ENCODE measurements around the gene SLC1A7. TPM values are rescaled to one million over a fixed set of nuclear protein-coding genes. Genes with fewer than 3 reads are reported as not detected.

Gene SLC1A7
- total RNA-seq, 1 donor from 2014 or later = not detected

- H3K4me1 ChIP-seq (ENCODE audit: control insufficient read depth in 3 of 3, insufficient read depth in 3 of 3, low read length in 3 of 3) = peaks cover 0 to 4% (median 0%) of the 10 kb centered on the region in 3 donors
- no peaks in the 10 kb centered on the region for H3K36me3 ChIP-seq (ENCODE audit: control insufficient read depth in 3 of 3, insufficient read depth in 3 of 3, low read length in 3 of 3)
- H3K4me3 ChIP-seq (ENCODE audit: low read length in 3 of 3) = no peak overlapping the region
- H3K9me3 ChIP-seq (ENCODE audit: control insufficient read depth in 3 of 3, low read length in 3 of 3) = no peaks in the 10 kb centered on the region
- no peak overlapping the region for H3K9ac ChIP-seq (ENCODE audit: low read depth in 1 of 3, low read length in 3 of 3)
- no peak overlapping the region for H3K27ac ChIP-seq (ENCODE audit: low read depth, low read length)
- H3K27me3 ChIP-seq (ENCODE audit: control insufficient read depth in 3 of 3, insufficient read depth in 3 of 3, low read length in 3 of 3) = peaks cover 0 to 3% (median 0%) of the 10 kb centered on the region in 3 donors
Measured at GRCh38 chr1:53162621-53163020, 20.2 kb upstream of the SLC1A7 start.

DNA sequence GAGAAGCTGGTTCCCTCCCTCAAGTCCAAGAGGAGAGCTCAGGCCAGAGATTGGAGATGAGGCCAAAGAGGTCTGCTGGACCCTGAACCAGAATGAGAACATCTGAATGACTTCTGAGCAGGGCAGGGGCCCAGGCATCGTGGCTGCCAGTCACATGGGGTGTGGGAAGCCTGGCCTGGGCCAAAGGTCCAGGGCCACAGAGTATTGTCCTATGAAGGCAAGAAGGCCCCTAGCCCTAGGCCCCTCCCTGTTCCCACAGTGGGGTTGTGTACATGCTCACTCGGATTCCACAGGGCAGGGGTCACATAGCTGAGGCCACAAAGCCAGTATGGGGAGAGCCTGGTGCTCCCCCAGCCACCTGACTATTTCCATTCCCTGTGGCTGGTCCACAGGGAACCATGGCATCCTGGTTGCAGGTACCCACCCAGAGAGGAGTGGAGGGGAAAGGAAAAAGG lies 18.5 kb upstream of the SLC1A7 start:
- Histone ChIP-seq H3K4me3 (ENCODE audit: low read length in 3 of 3) (no peak overlapping the region), H3K9ac (ENCODE audit: low read depth in 1 of 3, low read length in 3 of 3) (no peak overlapping the region), H3K9me3 (ENCODE audit: control insufficient read depth in 3 of 3, low read length in 3 of 3) (no peaks in the 10 kb centered on the region), H3K4me1 (ENCODE audit: control insufficient read depth in 3 of 3, insufficient read depth in 3 of 3, low read length in 3 of 3) (no peaks in the 10 kb centered on the region), H3K27ac (ENCODE audit: low read depth, low read length) (no peak overlapping the region), H3K36me3 (ENCODE audit: control insufficient read depth in 3 of 3, insufficient read depth in 3 of 3, low read length in 3 of 3) (no peaks in the 10 kb centered on the region), H3K27me3 (ENCODE audit: control insufficient read depth in 3 of 3, insufficient read depth in 3 of 3, low read length in 3 of 3) (peaks cover 0 to 3% (median 0%) of the 10 kb centered on the region in 3 donors)

GRCh38 chr1:53158900-53159299 lies 16.5 kb upstream of the SLC1A7 start:
- Histone ChIP-seq H3K27ac (ENCODE audit: low read depth, low read length) (no peak overlapping the region), H3K36me3 (ENCODE audit: control insufficient read depth in 3 of 3, insufficient read depth in 3 of 3, low read length in 3 of 3) (no peaks in the 10 kb centered on the region), H3K9me3 (ENCODE audit: control insufficient read depth in 3 of 3, low read length in 3 of 3) (no peaks in the 10 kb centered on the region), H3K9ac (ENCODE audit: low read depth in 1 of 3, low read length in 3 of 3) (no peak overlapping the region), H3K4me3 (ENCODE audit: low read length in 3 of 3) (no peak overlapping the region), H3K27me3 (ENCODE audit: control insufficient read depth in 3 of 3, insufficient read depth in 3 of 3, low read length in 3 of 3) (no peaks in the 10 kb centered on the region), H3K4me1 (ENCODE audit: control insufficient read depth in 3 of 3, insufficient read depth in 3 of 3, low read length in 3 of 3) (no peaks in the 10 kb centered on the region)

- Histone ChIP-seq H3K9ac (ENCODE audit: low read depth in 1 of 3, low read length in 3 of 3) (no peak overlapping the region), H3K4me3 (ENCODE audit: low read length in 3 of 3) (no peak overlapping the region), H3K4me1 (ENCODE audit: control insufficient read depth in 3 of 3, insufficient read depth in 3 of 3, low read length in 3 of 3) (no peaks in the 10 kb centered on the region), H3K27ac (ENCODE audit: low read depth, low read length) (no peak overlapping the region), H3K36me3 (ENCODE audit: control insufficient read depth in 3 of 3, insufficient read depth in 3 of 3, low read length in 3 of 3) (no peaks in the 10 kb centered on the region), H3K27me3 (ENCODE audit: control insufficient read depth in 3 of 3, insufficient read depth in 3 of 3, low read length in 3 of 3) (no peaks in the 10 kb centered on the region), H3K9me3 (ENCODE audit: control insufficient read depth in 3 of 3, low read length in 3 of 3) (no peaks in the 10 kb centered on the region)
Measured at GRCh38 chr1:53156783-53157182, 14.3 kb upstream of the SLC1A7 start.

GRCh38 chr1:53155945-53156344 lies 13.5 kb upstream of the SLC1A7 start:
- no peaks in the 10 kb centered on the region for H3K27me3 ChIP-seq (ENCODE audit: control insufficient read depth in 3 of 3, insufficient read depth in 3 of 3, low read length in 3 of 3)
- no peak overlapping the region for H3K27ac ChIP-seq (ENCODE audit: low read depth, low read length)
- no peaks in the 10 kb centered on the region for H3K9me3 ChIP-seq (ENCODE audit: control insufficient read depth in 3 of 3, low read length in 3 of 3)
- H3K36me3 ChIP-seq (ENCODE audit: control insufficient read depth in 3 of 3, insufficient read depth in 3 of 3, low read length in 3 of 3) = no peaks in the 10 kb centered on the region
- H3K9ac ChIP-seq (ENCODE audit: low read depth in 1 of 3, low read length in 3 of 3) = no peak overlapping the region
- no peak overlapping the region for H3K4me3 ChIP-seq (ENCODE audit: low read length in 3 of 3)
- H3K4me1 ChIP-seq (ENCODE audit: control insufficient read depth in 3 of 3, insufficient read depth in 3 of 3, low read length in 3 of 3) = no peaks in the 10 kb centered on the region

DNA sequence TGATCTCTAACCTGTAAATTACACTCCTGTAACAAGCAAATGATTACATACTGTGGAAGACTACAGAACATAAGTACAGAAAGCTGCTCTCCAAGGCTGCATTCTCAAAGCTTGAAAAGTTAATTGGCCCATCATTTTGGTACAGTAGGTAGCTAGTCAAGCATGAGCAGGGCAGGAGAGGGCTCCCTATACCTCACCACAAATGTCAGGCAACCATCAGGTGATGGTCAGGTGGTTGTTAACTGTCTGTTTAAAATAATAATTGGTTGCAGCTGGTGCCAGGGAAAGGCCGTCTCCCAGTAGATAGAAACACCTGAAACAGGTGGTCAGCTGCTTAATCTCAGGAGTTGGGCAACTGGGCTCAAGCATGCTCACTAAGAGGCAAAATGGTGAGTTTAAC lies 13.1 kb upstream of the SLC1A7 start:
- no peaks in the 10 kb centered on the region for H3K36me3 ChIP-seq (ENCODE audit: control insufficient read depth in 3 of 3, insufficient read depth in 3 of 3, low read length in 3 of 3)
- H3K27me3 ChIP-seq (ENCODE audit: control insufficient read depth in 3 of 3, insufficient read depth in 3 of 3, low read length in 3 of 3) = no peaks in the 10 kb centered on the region
- no peaks in the 10 kb centered on the region for H3K4me1 ChIP-seq (ENCODE audit: control insufficient read depth in 3 of 3, insufficient read depth in 3 of 3, low read length in 3 of 3)
- H3K9me3 ChIP-seq (ENCODE audit: control insufficient read depth in 3 of 3, low read length in 3 of 3) = no peaks in the 10 kb centered on the region
- no peak overlapping the region for H3K4me3 ChIP-seq (ENCODE audit: low read length in 3 of 3)
- H3K27ac ChIP-seq (ENCODE audit: low read depth, low read length) = no peak overlapping the region
- no peak overlapping the region for H3K9ac ChIP-seq (ENCODE audit: low read depth in 1 of 3, low read length in 3 of 3)

DNA sequence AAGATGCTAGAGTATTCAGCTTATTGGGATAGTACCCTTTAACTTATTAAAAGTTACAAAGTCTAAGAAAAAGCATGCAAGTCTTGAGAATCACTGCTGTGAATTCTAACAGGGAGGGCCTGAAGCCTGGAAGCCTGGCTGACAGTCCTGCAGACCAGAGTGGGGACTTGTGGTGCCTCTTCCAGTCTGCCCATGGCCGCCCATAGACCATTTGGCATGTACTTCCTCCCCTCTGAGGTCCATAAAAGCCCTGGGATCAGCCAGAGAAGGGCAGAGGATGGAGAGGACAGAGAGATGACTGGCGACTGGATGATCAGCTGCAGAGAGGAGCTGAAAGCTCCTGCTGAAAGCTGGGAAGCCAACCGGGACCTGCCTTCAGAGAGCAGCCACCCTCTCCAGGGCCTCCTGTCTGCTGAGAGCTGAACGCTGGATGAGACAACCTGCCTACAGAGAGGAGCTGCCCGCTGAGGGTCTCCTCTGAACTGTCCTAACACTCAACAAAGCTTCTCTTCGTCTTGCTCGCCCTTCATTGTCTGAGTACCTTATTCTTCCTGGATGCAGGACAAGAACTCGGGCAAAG lies 12.5 kb upstream of the SLC1A7 start:
- no peaks in the 10 kb centered on the region for H3K9me3 ChIP-seq (ENCODE audit: control insufficient read depth in 3 of 3, low read length in 3 of 3)
- no peaks in the 10 kb centered on the region for H3K4me1 ChIP-seq (ENCODE audit: control insufficient read depth in 3 of 3, insufficient read depth in 3 of 3, low read length in 3 of 3)
- H3K27me3 ChIP-seq (ENCODE audit: control insufficient read depth in 3 of 3, insufficient read depth in 3 of 3, low read length in 3 of 3) = no peaks in the 10 kb centered on the region
- H3K9ac ChIP-seq (ENCODE audit: low read depth in 1 of 3, low read length in 3 of 3) = no peak overlapping the region
- H3K36me3 ChIP-seq (ENCODE audit: control insufficient read depth in 3 of 3, insufficient read depth in 3 of 3, low read length in 3 of 3) = no peaks in the 10 kb centered on the region
- no peak overlapping the region for H3K4me3 ChIP-seq (ENCODE audit: low read length in 3 of 3)
- H3K27ac ChIP-seq (ENCODE audit: low read depth, low read length) = no peak overlapping the region

- Histone ChIP-seq H3K4me1 (ENCODE audit: control insufficient read depth in 3 of 3, insufficient read depth in 3 of 3, low read length in 3 of 3) (no peaks in the 10 kb centered on the region), H3K27me3 (ENCODE audit: control insufficient read depth in 3 of 3, insufficient read depth in 3 of 3, low read length in 3 of 3) (peaks cover 0 to 3% (median 0%) of the 10 kb centered on the region in 3 donors), H3K9me3 (ENCODE audit: control insufficient read depth in 3 of 3, low read length in 3 of 3) (no peaks in the 10 kb centered on the region), H3K9ac (ENCODE audit: low read depth in 1 of 3, low read length in 3 of 3) (no peak overlapping the region), H3K27ac (ENCODE audit: low read depth, low read length) (no peak overlapping the region), H3K36me3 (ENCODE audit: control insufficient read depth in 3 of 3, insufficient read depth in 3 of 3, low read length in 3 of 3) (no peaks in the 10 kb centered on the region), H3K4me3 (ENCODE audit: low read length in 3 of 3) (no peak overlapping the region)
Measured at GRCh38 chr1:53153752-53154151, 11.3 kb upstream of the SLC1A7 start.

DNA sequence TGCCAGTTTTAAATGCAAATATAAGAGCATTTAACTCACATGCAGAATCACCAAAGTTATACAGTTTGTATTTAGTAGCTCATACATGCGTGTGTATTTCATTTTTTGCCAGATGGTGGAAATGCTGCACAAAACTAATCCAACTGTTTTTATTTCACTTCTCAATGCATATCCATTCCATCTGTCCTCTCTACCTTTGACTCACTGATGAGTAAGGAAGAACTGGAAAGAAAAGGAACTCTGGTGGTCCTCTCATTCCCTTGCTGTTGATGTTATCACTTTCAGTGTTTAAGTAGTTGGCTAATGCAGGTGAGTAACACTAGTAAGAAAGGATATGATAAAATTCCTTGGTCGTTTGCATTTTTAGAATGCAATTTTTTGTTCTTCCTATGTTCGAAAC lies 5.7 kb upstream of the SLC1A7 start:
- no peaks in the 10 kb centered on the region for H3K36me3 ChIP-seq (ENCODE audit: control insufficient read depth in 3 of 3, insufficient read depth in 3 of 3, low read length in 3 of 3)
- no peaks in the 10 kb centered on the region for H3K9me3 ChIP-seq (ENCODE audit: control insufficient read depth in 3 of 3, low read length in 3 of 3)
- H3K9ac ChIP-seq (ENCODE audit: low read depth in 1 of 3, low read length in 3 of 3) = no peak overlapping the region
- no peak overlapping the region for H3K4me3 ChIP-seq (ENCODE audit: low read length in 3 of 3)
- H3K27ac ChIP-seq (ENCODE audit: low read depth, low read length) = no peak overlapping the region
- H3K27me3 ChIP-seq (ENCODE audit: control insufficient read depth in 3 of 3, insufficient read depth in 3 of 3, low read length in 3 of 3) = peaks cover 0 to 3% (median 0%) of the 10 kb centered on the region in 3 donors
- H3K4me1 ChIP-seq (ENCODE audit: control insufficient read depth in 3 of 3, insufficient read depth in 3 of 3, low read length in 3 of 3) = peaks cover 6 to 12% (median 10%) of the 10 kb centered on the region in 3 donors

- H3K9ac ChIP-seq (ENCODE audit: low read depth in 1 of 3, low read length in 3 of 3) = no peak overlapping the region
- no peak overlapping the region for H3K27ac ChIP-seq (ENCODE audit: low read depth, low read length)
- H3K9me3 ChIP-seq (ENCODE audit: control insufficient read depth in 3 of 3, low read length in 3 of 3) = no peaks in the 10 kb centered on the region
Measured at GRCh38 chr1:53147174-53147573, 4.7 kb upstream of the SLC1A7 start.

More at GRCh38 chr1:53147174-53147573, 4.7 kb upstream of the SLC1A7 start:
- Histone ChIP-seq H3K27me3 (ENCODE audit: control insufficient read depth in 3 of 3, insufficient read depth in 3 of 3, low read length in 3 of 3) (peaks cover 0 to 3% (median 0%) of the 10 kb centered on the region in 3 donors), H3K4me3 (ENCODE audit: low read length in 3 of 3) (no peak overlapping the region), H3K4me1 (ENCODE audit: control insufficient read depth in 3 of 3, insufficient read depth in 3 of 3, low read length in 3 of 3) (peaks cover 6 to 12% (median 10%) of the 10 kb centered on the region in 3 donors), H3K36me3 (ENCODE audit: control insufficient read depth in 3 of 3, insufficient read depth in 3 of 3, low read length in 3 of 3) (no peaks in the 10 kb centered on the region)
